Measurements from ENCODE around the gene CPVL. TPM values are rescaled to one million over a fixed set of nuclear protein-coding genes. Genes with fewer than 3 reads are reported as not detected.

The CPVL gene
- total RNA-seq, 2 donors from 2014 or later, result 32.4 to 53.3 TPM

DNA sequence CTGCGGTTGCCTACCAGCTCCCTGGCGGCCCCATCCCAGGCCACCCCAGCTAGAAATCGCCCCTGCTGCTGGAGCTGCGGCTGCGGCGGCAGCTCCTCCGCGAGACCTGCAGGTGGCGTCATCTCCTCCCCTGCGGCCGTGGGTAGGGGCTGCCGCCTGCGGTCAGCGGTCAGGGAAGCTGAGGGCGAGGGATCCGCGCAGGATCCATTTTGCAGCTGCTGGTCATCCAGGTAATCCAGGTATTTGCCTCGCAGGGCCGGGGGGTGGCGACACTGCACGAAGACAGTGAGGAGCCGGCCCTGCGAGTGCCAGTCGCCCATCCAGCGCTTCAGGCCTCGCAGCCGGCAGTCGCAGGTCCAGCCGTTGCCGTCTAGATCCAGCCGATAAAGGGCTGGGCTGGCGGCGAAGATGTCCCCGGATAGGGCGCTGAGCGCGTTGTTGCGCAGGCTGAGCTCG, 189.7 kb downstream of the CPVL start:
- TF ChIP-seq, protein P1, sequence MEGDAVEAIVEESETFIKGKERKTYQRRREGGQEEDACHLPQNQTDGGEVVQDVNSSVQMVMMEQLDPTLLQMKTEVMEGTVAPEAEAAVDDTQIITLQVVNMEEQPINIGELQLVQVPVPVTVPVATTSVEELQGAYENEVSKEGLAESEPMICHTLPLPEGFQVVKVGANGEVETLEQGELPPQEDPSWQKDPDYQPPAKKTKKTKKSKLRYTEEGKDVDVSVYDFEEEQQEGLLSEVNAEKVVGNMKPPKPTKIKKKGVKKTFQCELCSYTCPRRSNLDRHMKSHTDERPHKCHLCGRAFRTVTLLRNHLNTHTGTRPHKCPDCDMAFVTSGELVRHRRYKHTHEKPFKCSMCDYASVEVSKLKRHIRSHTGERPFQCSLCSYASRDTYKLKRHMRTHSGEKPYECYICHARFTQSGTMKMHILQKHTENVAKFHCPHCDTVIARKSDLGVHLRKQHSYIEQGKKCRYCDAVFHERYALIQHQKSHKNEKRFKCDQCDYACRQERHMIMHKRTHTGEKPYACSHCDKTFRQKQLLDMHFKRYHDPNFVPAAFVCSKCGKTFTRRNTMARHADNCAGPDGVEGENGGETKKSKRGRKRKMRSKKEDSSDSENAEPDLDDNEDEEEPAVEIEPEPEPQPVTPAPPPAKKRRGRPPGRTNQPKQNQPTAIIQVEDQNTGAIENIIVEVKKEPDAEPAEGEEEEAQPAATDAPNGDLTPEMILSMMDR (conservative IDR thresholded peaks at IDR 0.05), result peak; percentile 80
- H3K4me3 ChIP-seq (ENCODE audit: low read length), result peak overlapping the region; percentile 75
- Mint-ChIP-seq H3K27me3 (ENCODE audit: insufficient read depth) (peaks cover 70% of the 10 kb centered on the region), H3K4me1 (peaks cover 19% of the 10 kb centered on the region), H3K36me3 (ENCODE audit: low read depth) (no peaks in the 10 kb centered on the region), H3K4me3 (peak overlapping the region; percentile 60), H3K9me3 (no peaks in the 10 kb centered on the region), H3K27ac (no peak overlapping the region)
- peak overlapping the region; percentile 15 for H3K9ac ChIP-seq (ENCODE audit: extremely low read depth, low read length, poor library complexity, severe bottlenecking)
- no peaks in the 10 kb centered on the region for H3K36me3 ChIP-seq (ENCODE audit: control insufficient read depth, insufficient read depth, low read length)
- DNase-seq, result peak; percentile 95
- H3K27me3 ChIP-seq (ENCODE audit: control insufficient read depth, insufficient read depth, low read length, poor library complexity, severe bottlenecking), result peaks cover 28% of the 10 kb centered on the region
- H3K9me3 ChIP-seq (ENCODE audit: control insufficient read depth, low read length), result no peaks in the 10 kb centered on the region
- no peaks in the 10 kb centered on the region for H3K4me1 ChIP-seq (ENCODE audit: control insufficient read depth, insufficient read depth, low read length)
- H3K27ac ChIP-seq (ENCODE audit: low read depth, low read length), result no peak overlapping the region
- 0 to 2% methylated on average over 8 to 39 of the region's 39 CpGs for WGBS, 2 experiments (ENCODE audit: insufficient coverage in 1 of 2, insufficient read length in 1 of 2)

DNA sequence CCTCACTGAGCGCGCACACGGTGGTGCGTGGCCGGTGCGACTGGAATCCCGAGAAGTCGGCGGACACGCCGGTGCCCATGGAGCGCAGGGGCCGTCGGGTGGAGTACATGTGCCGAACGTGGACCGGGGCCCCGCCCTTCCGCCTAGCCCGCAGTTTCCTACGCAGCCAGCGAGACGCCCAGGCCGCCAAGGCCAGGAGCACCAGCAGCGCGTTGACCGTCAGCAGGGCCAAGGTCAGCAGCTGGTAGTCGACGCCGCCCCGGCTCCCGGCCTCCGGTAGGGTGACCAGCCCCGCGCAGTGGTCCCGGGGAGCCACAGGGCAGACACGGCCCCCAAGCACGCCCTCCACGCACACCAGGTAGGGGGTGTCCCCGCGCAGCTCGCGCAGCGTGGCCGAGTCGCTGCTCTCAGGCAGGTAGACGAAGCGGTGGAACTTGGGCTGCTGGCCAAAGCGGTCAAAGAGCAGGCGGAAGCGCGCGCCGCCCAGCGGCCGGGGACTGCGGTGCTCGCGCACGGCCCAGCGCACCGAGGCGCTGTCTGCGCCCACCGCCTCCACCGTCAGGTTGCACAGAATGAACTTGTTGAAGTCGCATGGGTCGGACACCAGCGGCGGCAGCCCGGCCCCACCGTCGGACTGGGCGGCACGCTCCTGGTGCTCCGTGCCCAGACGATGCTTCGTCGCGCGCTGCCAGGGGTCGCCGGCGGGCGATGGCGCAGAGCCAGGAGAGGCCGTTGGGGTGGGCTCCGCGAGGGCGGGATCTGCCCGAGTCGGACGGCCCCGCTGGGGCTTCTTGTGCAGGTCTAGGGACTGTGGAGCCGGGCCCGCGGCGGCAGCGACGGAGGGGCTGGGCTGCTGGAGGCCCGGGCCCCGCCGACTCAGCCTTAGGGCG, 190.4 kb downstream of the CPVL start:
- H3K9ac ChIP-seq (ENCODE audit: extremely low read depth, low read length, poor library complexity, severe bottlenecking), result peak overlapping the region; percentile 15
- 38 to 56% methylated on average over 44 to 104 of the region's 104 CpGs for WGBS, 2 experiments (ENCODE audit: insufficient coverage in 1 of 2, insufficient read length in 1 of 2)

DNA sequence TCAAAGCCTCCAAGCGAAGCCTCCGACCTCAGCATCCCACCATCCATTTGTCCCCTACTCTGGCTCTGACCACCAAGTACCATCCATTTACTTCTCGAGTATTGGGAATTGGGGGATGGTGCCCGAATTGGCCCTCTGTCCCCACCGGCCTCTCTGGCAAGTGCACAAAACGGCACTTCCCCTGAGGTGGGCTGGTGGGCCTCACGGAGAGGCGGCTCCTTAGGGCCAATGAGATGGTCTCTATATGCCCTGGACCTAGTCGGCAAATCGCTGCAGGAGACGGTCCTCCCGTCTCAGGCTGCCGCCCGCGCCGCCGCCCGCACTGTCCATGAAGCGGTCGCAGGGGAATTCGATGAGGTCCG, 191.0 kb downstream of the CPVL start:
- TF ChIP-seq, protein P1 (conservative IDR thresholded peaks at IDR 0.05), result no peak
- Histone ChIP-seq H3K27me3 (ENCODE audit: control insufficient read depth, insufficient read depth, low read length, poor library complexity, severe bottlenecking) (peaks cover 28% of the 10 kb centered on the region), H3K9me3 (ENCODE audit: control insufficient read depth, low read length) (no peaks in the 10 kb centered on the region), H3K4me1 (ENCODE audit: control insufficient read depth, insufficient read depth, low read length) (no peaks in the 10 kb centered on the region), H3K36me3 (ENCODE audit: control insufficient read depth, insufficient read depth, low read length) (no peaks in the 10 kb centered on the region), H3K27ac (ENCODE audit: low read depth, low read length) (no peak overlapping the region), H3K4me3 (ENCODE audit: low read length) (no peak overlapping the region), H3K9ac (ENCODE audit: extremely low read depth, low read length, poor library complexity, severe bottlenecking) (no peak overlapping the region)
- Mint-ChIP-seq H3K27ac (no peak overlapping the region), H3K4me3 (peak overlapping the region; percentile 60), H3K9me3 (no peaks in the 10 kb centered on the region), H3K27me3 (ENCODE audit: insufficient read depth) (peaks cover 65% of the 10 kb centered on the region), H3K4me1 (peaks cover 18% of the 10 kb centered on the region), H3K36me3 (ENCODE audit: low read depth) (no peaks in the 10 kb centered on the region)
- WGBS, 2 experiments (ENCODE audit: insufficient coverage in 1 of 2, insufficient read length in 1 of 2), result 95 to 96% methylated on average over 15 to 22 of the region's 22 CpGs
- DNase-seq, result no peak

More for the DNA sequence above, 190.4 kb downstream of the CPVL start:
- Mint-ChIP-seq H3K9me3 (no peaks in the 10 kb centered on the region), H3K4me1 (peaks cover 18% of the 10 kb centered on the region), H3K36me3 (ENCODE audit: low read depth) (no peaks in the 10 kb centered on the region), H3K27ac (no peak overlapping the region), H3K27me3 (ENCODE audit: insufficient read depth) (peaks cover 71% of the 10 kb centered on the region), H3K4me3 (peak overlapping the region; percentile 60)
- Histone ChIP-seq H3K4me1 (ENCODE audit: control insufficient read depth, insufficient read depth, low read length) (no peaks in the 10 kb centered on the region), H3K36me3 (ENCODE audit: control insufficient read depth, insufficient read depth, low read length) (no peaks in the 10 kb centered on the region), H3K27me3 (ENCODE audit: control insufficient read depth, insufficient read depth, low read length, poor library complexity, severe bottlenecking) (peaks cover 28% of the 10 kb centered on the region), H3K27ac (ENCODE audit: low read depth, low read length) (no peak overlapping the region), H3K4me3 (ENCODE audit: low read length) (peak overlapping the region; percentile 75), H3K9me3 (ENCODE audit: control insufficient read depth, low read length) (no peaks in the 10 kb centered on the region)
- TF ChIP-seq, protein P1 (conservative IDR thresholded peaks at IDR 0.05), result peak; percentile 76
- peak; percentile 94 for DNase-seq
